GF-D8 (cell line): ENCODE measurements around the gene SYP.
"Not testable (repeated sequence)": the region's sequence is repeated elsewhere in the genome, so short reads cannot be mapped to it uniquely, and the experiment has no call there.

Experiments
- DNase-seq: peaks from one replicate; lab custom pipeline; 2025; lab: John Stamatoyannopoulos, UW

The SYP gene

GRCh38 chrX:49189606-49190005 is 10.4 kb downstream of the SYP start:
- DNase-seq, result no peak

GRCh38 chrX:49188468-49189076 is 11.4 kb downstream of the SYP start:
- DNase-seq, result no peak

GRCh38 chrX:49187526-49187925 is 12.5 kb downstream of the SYP start:
- DNase-seq, result no peak

- DNase-seq, result no peak
Observed at GRCh38 chrX:49187028-49187394, 13.0 kb downstream of the SYP start.

- DNase-seq, result peak; percentile 31
Observed at GRCh38 chrX:49186125-49187027, 13.6 kb downstream of the SYP start, which contains the start of gene PRICKLE3. PRICKLE3 (minus strand) TSS chrX:49186373; CDS start chrX:49186297, 76 bp downstream.

- no peak for DNase-seq
Observed at GRCh38 chrX:49184294-49185281, 15.4 kb downstream of the SYP start.

- no peak for DNase-seq
Observed at GRCh38 chrX:49183701-49184281, 16.2 kb downstream of the SYP start.

GRCh38 chrX:49179358-49179757 is 20.6 kb downstream of the SYP start:
- no peak for DNase-seq

GRCh38 chrX:49178537-49178936 is 21.5 kb downstream of the SYP start:
- no peak for DNase-seq

- DNase-seq, result no peak
Observed at GRCh38 chrX:49177873-49178480, 22.0 kb downstream of the SYP start.

- DNase-seq, result no peak
Observed at GRCh38 chrX:49177338-49177833, 22.6 kb downstream of the SYP start.

GRCh38 chrX:49176421-49177326 is 23.3 kb downstream of the SYP start:
- no peak for DNase-seq

- DNase-seq, result no peak
Observed at GRCh38 chrX:49175435-49176274, 24.3 kb downstream of the SYP start.

- DNase-seq, result no peak
Observed at GRCh38 chrX:49174723-49175122, 25.3 kb downstream of the SYP start.

GRCh38 chrX:49173544-49173943 is 26.4 kb downstream of the SYP start:
- not testable (repeated sequence) for DNase-seq

- DNase-seq, result peak; percentile 53
Observed at GRCh38 chrX:49172280-49172780, 27.7 kb downstream of the SYP start.

GRCh38 chrX:49171752-49172279 is 28.2 kb downstream of the SYP start, which contains the start of gene PLP2:
PLP2 (plus strand) TSS chrX:49171898; CDS start chrX:49172001, 103 bp downstream.
- peak; percentile 9 for DNase-seq

GRCh38 chrX:49167740-49168108 is 32.3 kb downstream of the SYP start:
- no peak for DNase-seq
